SKM-1 treated with dmso at 0.1 percent for 144 hours (cell line): ENCODE results near the gene PLCB2.
A peak's percentile ranks its signal among the peaks of the same experiment; 100 is the strongest.

Source experiments
- DNase-seq: peaks from one replicate; lab custom pipeline; 2025; ENCODE audit not compliant: unreplicated experiment; lab: John Stamatoyannopoulos, UW

PLCB2 gene

GRCh38 chr15:40272485-40273056 is 35.2 kb downstream of the PLCB2 start:
- DNase-seq: no peak

GRCh38 chr15:40271685-40272484 is 35.9 kb downstream of the PLCB2 start:
- DNase-seq: no peak

GRCh38 chr15:40270246-40270995 is 37.3 kb downstream of the PLCB2 start:
- DNase-seq: no peak

GRCh38 chr15:40269604-40270003 is 38.1 kb downstream of the PLCB2 start:
- DNase-seq: no peak

GRCh38 chr15:40267670-40268069 is 40.1 kb downstream of the PLCB2 start:
- no peak for DNase-seq

- DNase-seq: no peak
These were observed 40.9 kb downstream of the PLCB2 start for GRCh38 chr15:40266828-40267304.

- no peak for DNase-seq
These were observed 41.9 kb downstream of the PLCB2 start for GRCh38 chr15:40265875-40266274.

- no peak for DNase-seq
These were observed 42.4 kb downstream of the PLCB2 start for GRCh38 chr15:40265355-40265754.

- DNase-seq: no peak
These were observed 43.2 kb downstream of the PLCB2 start for GRCh38 chr15:40264321-40265153.

GRCh38 chr15:40263024-40263754 is 44.5 kb downstream of the PLCB2 start:
- no peak for DNase-seq

- DNase-seq: no peak
These were observed 48.7 kb downstream of the PLCB2 start for GRCh38 chr15:40259021-40259420.

GRCh38 chr15:40258544-40258943 is 49.2 kb downstream of the PLCB2 start:
- no peak for DNase-seq

GRCh38 chr15:40257656-40258450 is 49.9 kb downstream of the PLCB2 start:
- no peak for DNase-seq

GRCh38 chr15:40256638-40257235 is 51.0 kb downstream of the PLCB2 start:
- no peak for DNase-seq

GRCh38 chr15:40255033-40255432 is 52.7 kb downstream of the PLCB2 start:
- no peak for DNase-seq

- DNase-seq: no peak
These were observed 53.3 kb downstream of the PLCB2 start for GRCh38 chr15:40254452-40254851.

GRCh38 chr15:40253167-40253790 is 54.5 kb downstream of the PLCB2 start:
- DNase-seq: no peak

GRCh38 chr15:40252438-40253166 is 55.1 kb downstream of the PLCB2 start:
- peak; percentile 31 for DNase-seq
